ENCODE data around the gene PEX11A. TPM values are rescaled to one million over a fixed set of nuclear protein-coding genes. Genes with fewer than 3 reads are reported as not detected.
A peak's percentile ranks its signal among the peaks of the same experiment; 100 is the strongest.

PEX11A gene
- total RNA-seq, 6 donors from 2014 or later = 4.4 to 18.7 (median 6.7) TPM

- WGBS, 2 donors = 100% methylated on average over 2 of the region's 2 CpGs
- no peak for DNase-seq
- no peak overlapping the region for H3K27ac ChIP-seq
- TF ChIP-seq POLR2A (IDR thresholded peaks at IDR 0.05) = no peak
- H3K36me3 ChIP-seq = no peaks in the 10 kb centered on the region
- H3K27me3 ChIP-seq = peaks cover 0 to 12% (median 2%) of the 10 kb centered on the region in 4 donors
- ATAC-seq (ENCODE audit: low FRiP score in 2 of 2) = no peak
- no peak overlapping the region for H3K4me3 ChIP-seq
- peaks cover 3 to 15% (median 11%) of the 10 kb centered on the region in 4 donors for H3K4me1 ChIP-seq
- H3K9me3 ChIP-seq = no peaks in the 10 kb centered on the region
Measured at GRCh38 chr15:89653578-89653977, 37.0 kb downstream of the PEX11A start.

GRCh38 chr15:89652666-89653065 lies 37.9 kb downstream of the PEX11A start:
- H3K4me1 ChIP-seq = peaks cover 3 to 15% (median 11%) of the 10 kb centered on the region in 4 donors
- H3K4me3 ChIP-seq = no peak overlapping the region
- WGBS, 2 donors = 96% methylated on average over 5 to 14 of the region's 16 CpGs
- H3K36me3 ChIP-seq = no peaks in the 10 kb centered on the region
- peak in 1 of 2 donors; percentile 66 for DNase-seq
- no peaks in the 10 kb centered on the region for H3K9me3 ChIP-seq
- H3K27ac ChIP-seq = no peak overlapping the region
- TF ChIP-seq EP300 (IDR thresholded peaks at IDR 0.05) (no peak), POLR2A (IDR thresholded peaks at IDR 0.05) (no peak), CTCF (IDR thresholded peaks at IDR 0.05) (no peak), POLR2AphosphoS5 (IDR thresholded peaks at IDR 0.05) (no peak)
- H3K27me3 ChIP-seq = peaks cover 0 to 12% (median 2%) of the 10 kb centered on the region in 4 donors
- ATAC-seq (ENCODE audit: low FRiP score in 2 of 2) = no peak

GRCh38 chr15:89652131-89652530 lies 38.4 kb downstream of the PEX11A start:
- no peak for TF ChIP-seq POLR2A (IDR thresholded peaks at IDR 0.05)
- peaks cover 0 to 12% (median 2%) of the 10 kb centered on the region in 4 donors for H3K27me3 ChIP-seq
- 68 to 85% methylated on average over 6 to 7 of the region's 7 CpGs for WGBS, 2 donors
- ATAC-seq (ENCODE audit: low FRiP score in 2 of 2) (no peak), DNase-seq (no peak)
- H3K4me1 ChIP-seq = peaks cover 3 to 18% (median 12%) of the 10 kb centered on the region in 4 donors
- H3K36me3 ChIP-seq = no peaks in the 10 kb centered on the region
- H3K9me3 ChIP-seq = no peaks in the 10 kb centered on the region
- no peak overlapping the region for H3K4me3 ChIP-seq
- H3K27ac ChIP-seq = no peak overlapping the region

- Histone ChIP-seq H3K27ac (no peak overlapping the region), H3K27me3 (peaks cover 0 to 5% (median under 1%) of the 10 kb centered on the region in 4 donors), H3K4me3 (no peak overlapping the region), H3K36me3 (no peaks in the 10 kb centered on the region), H3K9me3 (no peaks in the 10 kb centered on the region), H3K4me1 (peaks cover 3 to 10% (median 6%) of the 10 kb centered on the region in 4 donors)
- no peak for TF ChIP-seq CTCF (IDR thresholded peaks at IDR 0.05)
- DNase-seq = peak in 1 of 2 donors; percentile 56
- WGBS, 2 donors = 95 to 98% methylated on average over 13 to 14 of the region's 15 CpGs
- ATAC-seq (ENCODE audit: low FRiP score in 2 of 2) = no peak
Measured at GRCh38 chr15:89649716-89650115, 40.8 kb downstream of the PEX11A start.

GRCh38 chr15:89649013-89649625 lies 41.4 kb downstream of the PEX11A start:
- TF ChIP-seq EP300 (IDR thresholded peaks at IDR 0.05) (no peak), POLR2A (IDR thresholded peaks at IDR 0.05) (no peak), CTCF (IDR thresholded peaks at IDR 0.05) (no peak), POLR2AphosphoS5 (IDR thresholded peaks at IDR 0.05) (no peak)
- DNase-seq (peak in 1 of 2 donors; percentile 79), ATAC-seq (ENCODE audit: low FRiP score in 2 of 2) (no peak)
- Histone ChIP-seq H3K27me3 (no peaks in the 10 kb centered on the region), H3K4me3 (no peak overlapping the region), H3K27ac (no peak overlapping the region), H3K36me3 (no peaks in the 10 kb centered on the region), H3K9me3 (no peaks in the 10 kb centered on the region), H3K4me1 (peaks cover 0 to 6% (median 1%) of the 10 kb centered on the region in 4 donors)
- 95 to 97% methylated on average over 13 to 25 of the region's 37 CpGs for WGBS, 2 donors
